ENCODE data around the gene TBC1D22A.

DNA sequence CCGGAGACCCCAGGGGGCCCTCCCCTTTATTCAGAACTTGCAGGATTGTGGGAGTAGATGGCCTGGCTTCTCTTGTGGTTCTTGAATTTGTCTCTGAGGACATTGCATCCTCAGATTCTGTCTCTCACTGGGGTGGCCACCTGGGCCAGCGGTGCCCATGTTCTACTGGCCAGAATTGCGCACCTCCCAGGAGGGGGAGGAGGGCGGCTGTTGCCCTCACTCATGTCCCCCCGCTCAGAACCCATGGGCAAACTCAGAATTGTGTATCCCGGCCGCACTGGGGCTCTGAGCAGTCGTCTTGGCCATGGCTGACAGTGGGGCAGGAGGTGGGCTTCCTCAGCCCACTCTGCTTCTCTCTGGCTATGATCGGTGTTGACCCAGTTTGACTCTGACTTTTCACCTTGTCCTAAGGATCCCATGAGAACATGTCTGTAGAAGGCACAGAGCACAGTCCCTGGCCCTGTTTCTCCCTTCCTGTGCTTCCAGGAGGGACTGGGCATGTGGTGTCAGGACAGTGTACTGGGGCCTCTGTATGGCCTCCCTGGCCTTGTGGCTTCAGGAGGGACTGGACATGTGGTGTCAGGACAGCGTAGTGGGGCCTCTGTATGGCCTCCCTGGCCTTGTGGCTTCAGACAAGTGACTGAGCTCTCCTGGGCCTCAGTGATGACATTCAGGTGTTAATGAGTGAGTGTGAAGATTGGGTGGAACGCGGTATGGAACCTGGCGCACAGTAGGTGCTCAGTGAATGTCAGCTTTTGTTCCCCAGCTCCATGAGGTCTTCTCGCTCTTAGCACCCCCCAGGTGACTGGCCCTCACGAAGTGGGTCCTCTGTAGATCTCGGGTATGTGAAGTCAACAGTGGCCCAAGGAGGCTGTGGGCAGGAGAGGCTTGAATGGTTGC is 99.3 kb downstream of the TBC1D22A start:
- TF ChIP-seq RFX5 (IDR thresholded peaks at IDR 0.05; ENCODE audit: low read length), result no peak
- TF ChIP-seq CTCF (IDR thresholded peaks at IDR 0.05), result no peak
- no peak for TF ChIP-seq EP300 (IDR thresholded peaks at IDR 0.05; ENCODE audit: borderline replicate concordance in 1 of 2, low read depth in 1 of 2, low read length in 1 of 2)
- no peak for TF ChIP-seq USF1 (IDR thresholded peaks at IDR 0.05; ENCODE audit: borderline replicate concordance, low read depth)
- TF ChIP-seq POLR2AphosphoS5 (IDR thresholded peaks at IDR 0.05; ENCODE audit: low read depth, low read length), result no peak
- TF ChIP-seq EZH2phosphoT487 (IDR thresholded peaks at IDR 0.05; ENCODE audit: borderline replicate concordance, low read depth), result no peak
- TF ChIP-seq TAF1 (IDR thresholded peaks at IDR 0.05; ENCODE audit: borderline replicate concordance, low read depth, low read length), result no peak
- TF ChIP-seq REST (IDR thresholded peaks at IDR 0.05; ENCODE audit: low read depth, low read length), result no peak
- TF ChIP-seq USF2 (IDR thresholded peaks at IDR 0.05; ENCODE audit: borderline replicate concordance, low read depth, low read length), result no peak
